GM12878 (cell line): ENCODE data around the gene CHMP4B.

Experiments
- EGR1 ChIP-seq, 2 experiments: IDR thresholded peaks; 1 replicate in 1 of 2; 2 replicates in 1 of 2; pipeline ENCODE4 v1.6.1; 2011 to 2012; ENCODE audit warnings: low read depth in 2 of 2, low read length in 2 of 2, borderline replicate concordance in 1 of 2, mild to moderate bottlenecking in 1 of 2, moderate library complexity in 1 of 2
- EP300 ChIP-seq, 2 experiments: fragments of 150-350 bp in 1 of 2; IDR thresholded peaks; 2 replicates each; pipeline ENCODE4 v1.6.1; 2011 to 2012; ENCODE audit warnings: low read depth in 2 of 2, low read length in 2 of 2, borderline replicate concordance in 1 of 2, improper control_type of control experiment in 1 of 2, inconsistent platforms in 1 of 2; ENCODE audit not compliant: control insufficient read depth in 1 of 2
- POLR2A ChIP-seq: IDR thresholded peaks from 2 replicates; pipeline ENCODE4 v1.6.1; 2011; ENCODE audit warnings: low read depth, mild to moderate bottlenecking, low read length
- POLR2AphosphoS5 ChIP-seq: IDR thresholded peaks from 2 replicates; pipeline ENCODE4 v1.6.1; 2011; ENCODE audit warnings: mild to moderate bottlenecking, low read length, inconsistent platforms
- RAD21 ChIP-seq: IDR thresholded peaks from 2 replicates; pipeline ENCODE4 v1.6.1; 2011; ENCODE audit warnings: mild to moderate bottlenecking, low read depth, low read length, moderate library complexity; ENCODE audit not compliant: insufficient read depth
- TAF1 ChIP-seq: IDR thresholded peaks from 2 replicates; pipeline ENCODE4 v1.6.1; 2011; ENCODE audit warnings: mild to moderate bottlenecking, low read depth, low read length, borderline replicate concordance
- ZNF274 ChIP-seq: IDR thresholded peaks from one replicate; pipeline ENCODE4 v1.8.0; 2011; ENCODE audit not compliant: insufficient read length, insufficient read depth

- TF ChIP-seq TAF1 (no peak), EP300 (IDR thresholded peaks at IDR 0.05; ENCODE audit: borderline replicate concordance in 1 of 2, control insufficient read depth in 1 of 2, low read depth in 2 of 2, low read length in 2 of 2) (no peak), EGR1 (IDR thresholded peaks at IDR 0.05; ENCODE audit: borderline replicate concordance in 1 of 2, low read depth in 2 of 2, low read length in 2 of 2) (no peak), ZNF274 (no peak), RAD21 (no peak), POLR2A (no peak), POLR2AphosphoS5 (no peak)
Observed at GRCh38 chr20:33866398-33867100, 55.4 kb downstream of the CHMP4B start.
